H1 (cell line): ENCODE data around the gene HOMER3. TPM values are rescaled to one million over a fixed set of nuclear protein-coding genes. Genes with fewer than 3 reads are reported as not detected.

Experiments
- CTCF ChIA-PET: fragments of 300-600 bp; sonication (Branson Sonifier 250); formaldehyde crosslinking; loops from one replicate; lab custom pipeline; 2021; ENCODE audit not compliant: partially characterized antibody; lab: Charles Lee
- POLR2A ChIA-PET: fragments of 300-600 bp; sonication (Branson Sonifier 250); formaldehyde crosslinking; loops from one replicate; lab custom pipeline; 2021; ENCODE audit warnings: inconsistent platforms; ENCODE audit not compliant: partially characterized antibody; lab: Charles Lee
- DNase-seq, 2 experiments: peaks; one replicate each; pipeline versions ENCODE4 v3.0.0 to v3.0.0-alpha.2; 2010 to 2022; ENCODE audit warnings: low spot score in 2 of 2, low read depth in 1 of 2, mixed read lengths in 1 of 2
- FAIRE-seq: peaks from 2 replicates; lab custom pipeline; 2011; peaks lifted over from hg19 to GRCh38; lab: Jason Lieb, UNC
- H2AFZ ChIP-seq: 2 replicates; pipeline ENCODE4 v1.8.1; 2012; ENCODE audit warnings: low read length, inconsistent platforms
- H2AK5ac ChIP-seq: 2 replicates; pipeline ENCODE4 v1.6.1; 2013; ENCODE audit warnings: low read depth, low read length
- H2BK120ac ChIP-seq: replicated peaks from 2 replicates; pipeline ENCODE3; 2013; ENCODE audit warnings: low read depth, low read length, inconsistent platforms
- H2BK12ac ChIP-seq: 2 replicates; pipeline ENCODE4 v1.6.1; 2013; ENCODE audit warnings: low read depth, low read length
- H2BK15ac ChIP-seq: 2 replicates; pipeline ENCODE4 v1.6.1; 2013; ENCODE audit warnings: low read length
- H2BK20ac ChIP-seq: 2 replicates; pipeline ENCODE4 v1.6.1; 2013; ENCODE audit warnings: low read length
- H2BK5ac ChIP-seq: 2 replicates; pipeline ENCODE4 v1.6.1; 2013; ENCODE audit warnings: low read depth, low read length
- H3K14ac ChIP-seq: 2 replicates; pipeline ENCODE4 v1.6.1; 2013; ENCODE audit warnings: inconsistent platforms; ENCODE audit not compliant: insufficient read length
- H3K18ac ChIP-seq: 2 replicates; pipeline ENCODE4 v1.6.1; 2013; ENCODE audit warnings: low read length; ENCODE audit errors: extremely low read depth
- H3K23ac ChIP-seq: 2 replicates; pipeline ENCODE4 v1.6.1; 2013; ENCODE audit warnings: inconsistent platforms; ENCODE audit not compliant: insufficient read length
- H3K23me2 ChIP-seq: 2 replicates; pipeline ENCODE4 v1.6.1; 2013; ENCODE audit warnings: low read depth, low read length
- H3K27ac ChIP-seq: 2 replicates; pipeline ENCODE4 v1.6.1; 2011; ENCODE audit warnings: low read depth, low read length, inconsistent platforms
- H3K27me3 ChIP-seq, 4 experiments: replicated peaks in 1 of 4; 1 replicate in 1 of 4; 2 replicates in 3 of 4; pipeline versions ENCODE4 v1.6.1 to v1.8.1; 2011 to 2013; ENCODE audit warnings: low read length in 3 of 4, mild to moderate bottlenecking in 3 of 4, inconsistent platforms in 2 of 4, mixed read lengths in 2 of 4, moderate library complexity in 1 of 4; ENCODE audit not compliant: control insufficient read depth in 3 of 4, insufficient read depth in 3 of 4; ENCODE audit errors: extremely low read depth in 1 of 4
- H3K36me3 ChIP-seq, 4 experiments: 2 replicates each; pipeline versions ENCODE4 v1.6.1 to v1.8.1; 2011 to 2013; ENCODE audit warnings: mild to moderate bottlenecking in 4 of 4, low read length in 3 of 4, moderate library complexity in 2 of 4, control low read depth in 1 of 4, inconsistent platforms in 1 of 4; ENCODE audit not compliant: insufficient read depth in 4 of 4, control insufficient read depth in 2 of 4
- H3K4ac ChIP-seq: replicated peaks from 2 replicates; pipeline ENCODE3; 2013; ENCODE audit warnings: low read length, low read depth, mixed read lengths, inconsistent platforms; ENCODE audit not compliant: insufficient read length
- H3K4me1 ChIP-seq, 4 experiments: replicated peaks in 1 of 4; 1 replicate in 1 of 4; 2 replicates in 3 of 4; pipeline versions ENCODE4 v1.6.1 to v1.8.1; 2011 to 2013; ENCODE audit warnings: low read length in 3 of 4, inconsistent platforms in 2 of 4, mixed read lengths in 1 of 4; ENCODE audit not compliant: insufficient read depth in 4 of 4, control insufficient read depth in 3 of 4
- H3K4me2 ChIP-seq, 2 experiments: 2 replicates each; pipeline versions ENCODE4 v1.6.1 to v1.8.1; 2011 to 2013; ENCODE audit warnings: low read depth in 2 of 2, low read length in 2 of 2, control low read depth in 1 of 2, inconsistent platforms in 1 of 2, mild to moderate bottlenecking in 1 of 2; ENCODE audit not compliant: insufficient read depth in 1 of 2
- H3K4me3 ChIP-seq, 4 experiments: fragments of 200-600, 300-600 bp in 1 of 4; sonication (generic), shearing (Covaris generic), sonication (Bioruptor Twin) in 1 of 4; 2 replicates each; pipeline versions ENCODE4 v1.5.1 to v1.8.1; 2011 to 2016; ENCODE audit warnings: low read length in 4 of 4, low read depth in 3 of 4, control low read depth in 2 of 4, inconsistent platforms in 2 of 4, mild to moderate bottlenecking in 2 of 4, mixed read lengths in 1 of 4, moderate library complexity in 1 of 4; ENCODE audit not compliant: insufficient read depth in 2 of 4; ENCODE audit errors: extremely low read depth in 1 of 4
- H3K56ac ChIP-seq: replicated peaks from 2 replicates; pipeline ENCODE3; 2013; ENCODE audit warnings: low read depth, mild to moderate bottlenecking, mixed read lengths, low read length, inconsistent platforms; ENCODE audit not compliant: insufficient read length
- H3K79me1 ChIP-seq: 2 replicates; pipeline ENCODE4 v1.6.1; 2013; ENCODE audit warnings: low read depth, low read length, control low read depth
- H3K79me2 ChIP-seq, 2 experiments: 2 replicates each; pipeline versions ENCODE4 v1.6.1 to v1.8.1; 2012 to 2013; ENCODE audit warnings: low read length in 2 of 2, mild to moderate bottlenecking in 2 of 2, inconsistent platforms in 1 of 2; ENCODE audit not compliant: insufficient read depth in 2 of 2, control insufficient read depth in 1 of 2
- H3K9ac ChIP-seq, 4 experiments: replicated peaks in 1 of 4; 1 replicate in 1 of 4; 2 replicates in 3 of 4; pipeline versions ENCODE4 v1.6.1 to v1.8.1; 2011 to 2013; ENCODE audit warnings: low read depth in 3 of 4, low read length in 3 of 4, control low read depth in 2 of 4, mild to moderate bottlenecking in 2 of 4, moderate library complexity in 2 of 4, inconsistent platforms in 1 of 4; ENCODE audit errors: extremely low read depth in 1 of 4
- H3K9me3 ChIP-seq, 2 experiments: 2 replicates each; pipeline versions ENCODE4 v1.6.1 to v1.8.1; 2012 to 2013; ENCODE audit warnings: mild to moderate bottlenecking in 2 of 2, moderate library complexity in 2 of 2, control low read depth in 1 of 2, inconsistent platforms in 1 of 2, low read depth in 1 of 2, low read length in 1 of 2, mixed read lengths in 1 of 2; ENCODE audit not compliant: insufficient read depth in 2 of 2
- H4K20me1 ChIP-seq, 2 experiments: replicated peaks in 1 of 2; 2 replicates each; pipeline versions ENCODE3 to v1.8.1; 2011 to 2013; ENCODE audit warnings: inconsistent platforms in 2 of 2, low read length in 2 of 2, mild to moderate bottlenecking in 1 of 2; ENCODE audit not compliant: insufficient read depth in 2 of 2, control insufficient read depth in 1 of 2
- H4K5ac ChIP-seq: 2 replicates; pipeline ENCODE4 v1.6.1; 2013; ENCODE audit warnings: low read length, low read depth, mixed read lengths, inconsistent platforms; ENCODE audit not compliant: insufficient read length
- H4K8ac ChIP-seq: 2 replicates; pipeline ENCODE4 v1.8.0; 2013; ENCODE audit warnings: mild to moderate bottlenecking, moderate library complexity, low read length, inconsistent platforms; ENCODE audit not compliant: insufficient read depth; ENCODE audit errors: extremely low read depth
- H4K91ac ChIP-seq: replicated peaks from 2 replicates; pipeline ENCODE3; 2013; ENCODE audit warnings: low read length, mixed read lengths, inconsistent platforms; ENCODE audit not compliant: insufficient read length
- ASH2L ChIP-seq: fragments of 200-600, 300-600 bp; sonication (generic); IDR thresholded peaks from one replicate; pipeline ENCODE4 v1.7.1; 2017; ENCODE audit warnings: low read length
- ATF2 ChIP-seq: IDR thresholded peaks from 2 replicates; pipeline ENCODE4 v1.6.1; 2012; ENCODE audit warnings: low read length, inconsistent platforms
- BACH1 ChIP-seq: IDR thresholded peaks from 2 replicates; pipeline ENCODE4 v1.6.1; 2012; ENCODE audit warnings: low read length, improper control_type of control experiment
- CBX8 ChIP-seq: fragments of 300-800, 300-1000 bp; sonication (generic); IDR thresholded peaks from 2 replicates; pipeline ENCODE4 v1.7.1; 2016; ENCODE audit warnings: low read depth, low read length, borderline replicate concordance
- CEBPB ChIP-seq: IDR thresholded peaks from 2 replicates; pipeline ENCODE4 v1.6.1; 2012; ENCODE audit warnings: low read depth, low read length
- E2F6 ChIP-seq: IDR thresholded peaks from 2 replicates; pipeline ENCODE4 v1.6.1; 2012; ENCODE audit warnings: inconsistent platforms
- EZH2 ChIP-seq: fragments of 200-600 bp; sonication (generic); IDR thresholded peaks from 2 replicates; pipeline ENCODE4 v1.7.1; 2012; ENCODE audit warnings: low read depth, mild to moderate bottlenecking, moderate library complexity, low read length, inconsistent platforms; ENCODE audit not compliant: severe bottlenecking
- FOSL1 ChIP-seq: IDR thresholded peaks from 2 replicates; pipeline ENCODE4 v1.6.1; 2011; ENCODE audit warnings: mild to moderate bottlenecking, low read depth, low read length, moderate library complexity; ENCODE audit not compliant: insufficient read depth
- GABPA ChIP-seq: IDR thresholded peaks from 2 replicates; pipeline ENCODE4 v1.6.1; 2011; ENCODE audit warnings: mild to moderate bottlenecking, low read length, moderate library complexity, borderline replicate concordance; ENCODE audit not compliant: insufficient read depth
- JUND ChIP-seq: IDR thresholded peaks from 2 replicates; pipeline ENCODE4 v1.6.1; 2011; ENCODE audit warnings: mild to moderate bottlenecking, improper control_type of control experiment, low read length
- MAFK ChIP-seq: IDR thresholded peaks from 2 replicates; pipeline ENCODE4 v1.6.1; 2012; ENCODE audit warnings: low read depth, mild to moderate bottlenecking, improper control_type of control experiment, low read length
- POLR2A ChIP-seq, 2 experiments: IDR thresholded peaks; 1 replicate in 1 of 2; 2 replicates in 1 of 2; pipeline ENCODE4 v1.6.1; 2011; ENCODE audit warnings: low read depth in 2 of 2, low read length in 2 of 2, mild to moderate bottlenecking in 2 of 2; ENCODE audit errors: control extremely low read depth in 1 of 2
- POLR2AphosphoS5 ChIP-seq: IDR thresholded peaks from 2 replicates; pipeline ENCODE4 v1.6.1; 2011; ENCODE audit warnings: low read depth, low read length
- TBP ChIP-seq: IDR thresholded peaks from 2 replicates; pipeline ENCODE4 v1.6.1; 2011; ENCODE audit warnings: low read depth, low read length, improper control_type of control experiment
- WGBS, 2 experiments: shearing (Covaris generic) in 1 of 2; methylation state at CpG; one replicate each; pipeline versions ENCODE4 v1.1.6 to v1.1.7; 2013 to 2015; ENCODE audit warnings: low lambda C conversion rate in 2 of 2, mixed read lengths in 2 of 2, inconsistent platforms in 1 of 2, low coverage in 1 of 2, missing lambda C conversion rate in 1 of 2; ENCODE audit not compliant: insufficient replicate concordance in 2 of 2, insufficient coverage in 1 of 2, insufficient read length in 1 of 2; ENCODE audit errors: extremely low coverage in 1 of 2, missing lambda C conversion rate in 1 of 2; 5-methylcytosine and 5-hydroxymethylcytosine counted together
- polyA plus RNA-seq, 7 experiments: library from polyadenylated mRNA; depleted of rRNA in 3 of 7; stranded (reverse) in 5 of 7; unstranded in 2 of 7; fragments of >200 nt in 5 of 7; fragments of 200-250 nt in 2 of 7; gene quantifications; 1 replicate in 5 of 7; 2 replicates in 1 of 7; 4 replicates in 1 of 7; pipeline versions ENCODE4 v1.2.1 to v1.2.3, GENCODE V29; 2011 to 2013; ENCODE audit warnings: missing spikeins in 2 of 7, mixed read lengths in 2 of 7
- total RNA-seq: library from RNA; stranded (reverse); fragmentation: NEBNext Ultra II Directional; extraction: Animal tissue kit (Norgen Biotek cat#: 25700); gene quantifications from 2 replicates; pipeline ENCODE4 v1.2.1, GENCODE V29; 2021

Gene HOMER3
- total and polyA plus RNA-seq, 2 of the 8 experiments (the other 6 are each of a cell fraction or from before 2014, with no cell fraction given) = 28.3 to 41.6 TPM

DNA sequence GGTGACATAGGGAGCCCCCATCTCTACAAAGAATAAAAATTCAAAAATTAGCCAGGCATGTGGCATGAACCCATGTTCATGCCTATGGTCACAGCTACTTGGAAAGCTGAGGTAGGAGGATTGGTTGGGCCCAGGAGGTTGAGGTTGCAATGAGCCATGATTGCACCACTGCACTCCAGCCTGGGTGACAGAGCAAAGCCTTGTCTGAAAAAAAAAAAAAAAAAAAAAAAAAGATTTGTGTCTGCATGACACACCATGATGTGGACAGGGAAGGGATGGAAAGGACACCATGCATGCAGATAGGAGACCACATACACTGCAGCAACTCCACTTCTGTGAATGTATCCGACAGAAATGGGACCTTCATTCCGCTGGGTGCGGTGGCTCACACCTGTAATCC, 34.0 kb upstream of the HOMER3 start:
- no peaks in the 10 kb centered on the region for H3K23me2 ChIP-seq
- FAIRE-seq = no peak

More for the DNA sequence above, 34.0 kb upstream of the HOMER3 start:
- H3K27ac ChIP-seq = no peak overlapping the region
- no peak overlapping the region for H4K8ac ChIP-seq
- H3K23ac ChIP-seq = no peak overlapping the region
- H2BK15ac ChIP-seq = no peak overlapping the region
- no peaks in the 10 kb centered on the region for H3K36me3 ChIP-seq
- H3K27me3 ChIP-seq = no peaks in the 10 kb centered on the region
- no peaks in the 10 kb centered on the region for H4K20me1 ChIP-seq
- ChIA-PET CTCF (no interaction called here), POLR2A (interaction anchor here (0.8 kb wide), 1 partner anchor 88 kb away, joined by 5 read pairs; no protein-coding TSS in a partner anchor)
- H3K9me3 ChIP-seq = no peaks in the 10 kb centered on the region
- H3K4ac ChIP-seq = no peak overlapping the region
- H3K18ac ChIP-seq = no peak overlapping the region
- no peaks in the 10 kb centered on the region for H3K79me1 ChIP-seq
- H3K4me1 ChIP-seq = no peaks in the 10 kb centered on the region
- H2BK120ac ChIP-seq = no peak overlapping the region
- TF ChIP-seq E2F6 (no peak), EZH2 (no peak), CBX8 (no peak), MAFK (no peak), JUND (no peak), TBP (no peak), ATF2 (no peak), GABPA (no peak), POLR2A (IDR thresholded peaks at IDR 0.05; ENCODE audit: control extremely low read depth in 1 of 2, low read depth in 2 of 2, low read length in 2 of 2) (no peak), POLR2AphosphoS5 (no peak), CEBPB (no peak), FOSL1 (no peak), BACH1 (no peak), ASH2L (no peak)
- H4K5ac ChIP-seq = no peak overlapping the region
- no peak overlapping the region for H2BK5ac ChIP-seq
- no peak overlapping the region for H3K14ac ChIP-seq
- DNase-seq = no peak
- H3K79me2 ChIP-seq = no peaks in the 10 kb centered on the region
- whole genome bisulfite sequencing, 2 experiments = 97% methylated on average over 3 of the region's 3 CpGs; no CpG with 5 or more reads in 1 of the 2 experiments
- H3K9ac ChIP-seq = no peak overlapping the region
- H3K4me3 ChIP-seq = no peak overlapping the region
- no peak overlapping the region for H3K4me2 ChIP-seq
- H2BK12ac ChIP-seq = no peak overlapping the region
- no peak overlapping the region for H4K91ac ChIP-seq
- H2AFZ ChIP-seq = no peak overlapping the region
- no peak overlapping the region for H2AK5ac ChIP-seq
- H2BK20ac ChIP-seq = no peak overlapping the region
- H3K56ac ChIP-seq = no peak overlapping the region
